SK-N-DZ (cell line): ENCODE data around the gene USP3.

Source experiments
- DNase-seq: peaks from one replicate; pipeline ENCODE4 v3.0.0-alpha.2; 2015; ENCODE audit warnings: low spot score

The USP3 gene

GRCh38 chr15:63588826-63589225, 84.4 kb downstream of the USP3 start:
- DNase-seq: no peak

- DNase-seq: no peak
Measured at GRCh38 chr15:63593705-63594671, 89.6 kb downstream of the USP3 start.

- no peak for DNase-seq
Measured at GRCh38 chr15:63595065-63595464, 90.7 kb downstream of the USP3 start.

GRCh38 chr15:63595688-63596087, 91.3 kb downstream of the USP3 start:
- DNase-seq: no peak

- DNase-seq: no peak
Measured at GRCh38 chr15:63596676-63597037, 92.3 kb downstream of the USP3 start.

GRCh38 chr15:63597038-63597790, 92.8 kb downstream of the USP3 start, which contains the start of gene FBXL22:
Gene FBXL22, plus strand, starts transcription at chr15:63597387. Its CDS starts 6 bp downstream, at chr15:63597393.
- DNase-seq: no peak

GRCh38 chr15:63597821-63598220, 93.4 kb downstream of the USP3 start:
- DNase-seq: no peak

- no peak for DNase-seq
Measured at GRCh38 chr15:63598473-63599400, 94.3 kb downstream of the USP3 start.

- no peak for DNase-seq
Measured at GRCh38 chr15:63599401-63600000, 95.1 kb downstream of the USP3 start.

- DNase-seq: no peak
Measured at GRCh38 chr15:63600001-63600615, 95.7 kb downstream of the USP3 start.

- DNase-seq: peak; percentile 43
Measured at GRCh38 chr15:63600616-63601025, 96.2 kb downstream of the USP3 start.

GRCh38 chr15:63601026-63601703, 96.8 kb downstream of the USP3 start:
- no peak for DNase-seq

GRCh38 chr15:63601704-63602185, 97.4 kb downstream of the USP3 start:
- DNase-seq: no peak

GRCh38 chr15:63602595-63602994, 98.2 kb downstream of the USP3 start:
- no peak for DNase-seq

- DNase-seq: no peak
Measured at GRCh38 chr15:63603516-63603915, 99.1 kb downstream of the USP3 start.

- no peak for DNase-seq
Measured at GRCh38 chr15:63604281-63604680, 99.9 kb downstream of the USP3 start.

- DNase-seq: no peak
Measured at GRCh38 chr15:63605036-63605435, 100.6 kb downstream of the USP3 start.

GRCh38 chr15:63605816-63606215, 101.4 kb downstream of the USP3 start:
- no peak for DNase-seq

GRCh38 chr15:63606308-63606707, 101.9 kb downstream of the USP3 start:
- no peak for DNase-seq

- DNase-seq: no peak
Measured at GRCh38 chr15:63608989-63609388, 104.6 kb downstream of the USP3 start.
